Neuronal stem cell (in vitro differentiated cells): ENCODE data around the gene RPS26.

Experiments
- DNase-seq: peaks from one replicate; pipeline ENCODE4 v3.0.0-alpha.2; 2013; ENCODE audit warnings: low spot score
- H2AFZ ChIP-seq: one replicate; pipeline ENCODE4 v1.6.1; 2013; ENCODE audit warnings: mild to moderate bottlenecking, low read length, inconsistent platforms
- H2AK5ac ChIP-seq: 2 replicates; pipeline ENCODE4 v1.6.1; 2013; ENCODE audit warnings: low read depth, mild to moderate bottlenecking, inconsistent platforms, low read length, moderate library complexity, mixed read lengths
- H2BK120ac ChIP-seq: 2 replicates; pipeline ENCODE4 v1.6.1; 2013; ENCODE audit warnings: low read depth, mild to moderate bottlenecking, inconsistent platforms, low read length, moderate library complexity, mixed read lengths
- H2BK12ac ChIP-seq: one replicate; pipeline ENCODE4 v1.6.1; 2013; ENCODE audit warnings: low read length, inconsistent platforms
- H2BK15ac ChIP-seq: 2 replicates; pipeline ENCODE4 v1.6.1; 2013; ENCODE audit warnings: mild to moderate bottlenecking, low read length, inconsistent platforms, mixed read lengths
- H2BK5ac ChIP-seq: one replicate; pipeline ENCODE4 v1.6.1; 2013; ENCODE audit warnings: inconsistent platforms, mild to moderate bottlenecking, low read length, moderate library complexity
- H3K14ac ChIP-seq: one replicate; pipeline ENCODE4 v1.6.1; 2013; ENCODE audit warnings: low read length, inconsistent platforms
- H3K18ac ChIP-seq: 2 replicates; pipeline ENCODE4 v1.6.1; 2013; ENCODE audit warnings: low read length, inconsistent platforms
- H3K23ac ChIP-seq: 2 replicates; pipeline ENCODE4 v1.6.1; 2013; ENCODE audit warnings: low read depth, mild to moderate bottlenecking, mixed read lengths, low read length, inconsistent platforms; ENCODE audit not compliant: poor library complexity
- H3K27ac ChIP-seq: replicated peaks from 3 replicates; pipeline ENCODE4 v1.5.1; 2013; ENCODE audit warnings: low read length, inconsistent platforms
- H3K27me3 ChIP-seq, 3 experiments: 2 replicates each; pipeline ENCODE4 v1.6.1; 2013; ENCODE audit warnings: low read length in 3 of 3, mild to moderate bottlenecking in 2 of 3, inconsistent platforms in 1 of 3, low read depth in 1 of 3, mixed read lengths in 1 of 3, moderate library complexity in 1 of 3; ENCODE audit not compliant: control insufficient read depth in 3 of 3, insufficient read depth in 3 of 3
- H3K36me3 ChIP-seq, 2 donors: replicated peaks in 1 of 2; 2 replicates each; pipeline ENCODE4 v1.6.1; 2013; ENCODE audit warnings: low read length in 2 of 2; ENCODE audit not compliant: control insufficient read depth in 2 of 2, insufficient read depth in 2 of 2
- H3K4ac ChIP-seq: 2 replicates; pipeline ENCODE4 v1.6.1; 2013; ENCODE audit warnings: inconsistent platforms, mild to moderate bottlenecking, low read length, moderate library complexity
- H3K4me1 ChIP-seq, 2 donors: 1 replicate in 1 of 2; 2 replicates in 1 of 2; pipeline ENCODE4 v1.6.1; 2013; ENCODE audit warnings: low read length in 2 of 2, low read depth in 1 of 2; ENCODE audit not compliant: control insufficient read depth in 2 of 2, insufficient read depth in 1 of 2
- H3K4me2 ChIP-seq: one replicate; pipeline ENCODE4 v1.6.1; 2013; ENCODE audit warnings: mild to moderate bottlenecking, low read length, inconsistent platforms; ENCODE audit not compliant: insufficient read depth, poor library complexity, severe bottlenecking
- H3K4me3 ChIP-seq, 2 donors: 2 replicates each; pipeline ENCODE4 v1.5.1; 2013; ENCODE audit warnings: low read length in 2 of 2, mild to moderate bottlenecking in 2 of 2, inconsistent platforms in 1 of 2, moderate library complexity in 1 of 2
- H3K79me1 ChIP-seq: one replicate; pipeline ENCODE4 v1.6.1; 2013; ENCODE audit warnings: low read depth, mild to moderate bottlenecking, inconsistent platforms, low read length, moderate library complexity
- H3K9ac ChIP-seq: one replicate; pipeline ENCODE4 v1.6.1; 2013; ENCODE audit warnings: mild to moderate bottlenecking, low read depth, low read length, inconsistent platforms; ENCODE audit not compliant: poor library complexity
- H3K9me3 ChIP-seq, 2 donors: replicated peaks in 1 of 2; 2 replicates each; pipeline versions ENCODE3 to v1.6.1; 2013; ENCODE audit warnings: low read length in 2 of 2, mild to moderate bottlenecking in 2 of 2, inconsistent platforms in 1 of 2, low read depth in 1 of 2, mixed read lengths in 1 of 2, moderate library complexity in 1 of 2; ENCODE audit not compliant: control insufficient read depth in 2 of 2, insufficient read depth in 1 of 2
- H4K8ac ChIP-seq: one replicate; pipeline ENCODE4 v1.6.1; 2013; ENCODE audit warnings: low read depth, mild to moderate bottlenecking, inconsistent platforms, low read length, moderate library complexity
- H4K91ac ChIP-seq: one replicate; pipeline ENCODE4 v1.6.1; 2013; ENCODE audit warnings: low read length, low read depth, mild to moderate bottlenecking, inconsistent platforms; ENCODE audit not compliant: poor library complexity
- WGBS, 2 donors: extraction: QIAGEN DNeasy Blood & Tissue Kit; methylation state at CpG; one replicate each; pipeline ENCODE4 v1.1.7; 2013; ENCODE audit warnings: missing lambda C conversion rate in 2 of 2, mixed read lengths in 1 of 2; ENCODE audit not compliant: insufficient read length in 2 of 2, insufficient replicate concordance in 1 of 2; ENCODE audit errors: extremely low coverage in 2 of 2; 5-methylcytosine and 5-hydroxymethylcytosine counted together

The RPS26 gene

DNA sequence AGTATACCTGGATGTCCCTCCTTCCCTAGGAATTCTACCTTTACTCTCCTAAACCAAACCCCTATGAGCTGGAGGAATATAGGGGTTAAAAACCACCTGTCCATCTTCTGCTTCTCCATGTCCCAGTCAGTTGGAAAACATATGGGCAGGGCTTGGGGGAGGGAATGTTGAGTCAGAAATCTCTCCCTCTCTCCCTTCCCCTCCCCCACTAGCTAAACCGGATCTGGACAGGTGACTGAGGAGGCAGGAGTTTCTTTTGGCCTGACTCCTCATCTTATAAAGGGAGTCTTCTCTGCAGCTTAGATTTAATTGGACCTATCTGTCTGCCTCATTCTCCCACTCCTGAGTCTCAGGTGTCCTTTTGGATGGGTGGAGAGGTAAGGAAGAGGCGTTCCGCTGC, 44.4 kb downstream of the RPS26 start:
- Histone ChIP-seq H3K4ac (no peak overlapping the region), H3K27me3 (peaks cover 0 to 34% (median 2%) of the 10 kb centered on the region in 3 experiments), H3K9me3 (no peaks in the 10 kb centered on the region), H2BK12ac (no peak overlapping the region), H3K14ac (no peak overlapping the region), H3K36me3 (no peaks in the 10 kb centered on the region), H3K9ac (no peak overlapping the region), H3K23ac (no peak overlapping the region), H2BK120ac (no peak overlapping the region), H3K4me3 (no peak overlapping the region), H3K4me1 (peaks cover 4 to 5% of the 10 kb centered on the region in 2 donors), H4K8ac (no peak overlapping the region), H2BK5ac (no peak overlapping the region), H3K4me2 (no peak overlapping the region), H3K79me1 (no peaks in the 10 kb centered on the region), H2BK15ac (no peak overlapping the region), H3K27ac (no peak overlapping the region), H2AFZ (no peak overlapping the region), H4K91ac (no peak overlapping the region), H3K18ac (no peak overlapping the region), H2AK5ac (no peak overlapping the region)
- no CpG with 5 or more reads among the region's 3 CpGs for WGBS, 2 donors
- no peak for DNase-seq

- no CpG with 5 or more reads among the region's 6 CpGs for WGBS, 2 donors
- Histone ChIP-seq H2BK15ac (no peak overlapping the region), H3K4ac (no peak overlapping the region), H3K9ac (no peak overlapping the region), H3K9me3 (no peaks in the 10 kb centered on the region), H3K4me3 (no peak overlapping the region), H3K79me1 (no peaks in the 10 kb centered on the region), H2BK120ac (no peak overlapping the region), H3K4me1 (peaks cover 0 to 2% of the 10 kb centered on the region in 2 donors), H2BK12ac (no peak overlapping the region), H3K27me3 (peaks cover 0 to 29% (median 0%) of the 10 kb centered on the region in 3 experiments), H3K18ac (no peak overlapping the region), H3K4me2 (no peak overlapping the region), H4K91ac (no peak overlapping the region), H3K27ac (no peak overlapping the region), H3K23ac (no peak overlapping the region), H3K14ac (no peak overlapping the region), H3K36me3 (no peaks in the 10 kb centered on the region), H4K8ac (no peak overlapping the region), H2AFZ (no peak overlapping the region), H2AK5ac (no peak overlapping the region), H2BK5ac (no peak overlapping the region)
- DNase-seq = no peak
Observed at GRCh38 chr12:56086608-56087007, 44.9 kb downstream of the RPS26 start.

- no CpG with 5 or more reads among the region's 6 CpGs for WGBS, 2 donors
- no peak overlapping the region for H4K91ac ChIP-seq
- H3K9ac ChIP-seq = no peak overlapping the region
- H2AFZ ChIP-seq = no peak overlapping the region
- H4K8ac ChIP-seq = no peak overlapping the region
- H3K36me3 ChIP-seq = no peaks in the 10 kb centered on the region
- H3K27ac ChIP-seq = no peak overlapping the region
- no peaks in the 10 kb centered on the region for H3K4me1 ChIP-seq
- no peak overlapping the region for H3K4me3 ChIP-seq
- H2BK15ac ChIP-seq = no peak overlapping the region
- H3K9me3 ChIP-seq = no peaks in the 10 kb centered on the region
- H3K27me3 ChIP-seq = peaks cover 0 to 23% (median 0%) of the 10 kb centered on the region in 3 experiments
- no peaks in the 10 kb centered on the region for H3K79me1 ChIP-seq
- H2BK120ac ChIP-seq = no peak overlapping the region
- no peak overlapping the region for H3K23ac ChIP-seq
- no peak overlapping the region for H3K4ac ChIP-seq
- no peak overlapping the region for H3K14ac ChIP-seq
- H3K18ac ChIP-seq = no peak overlapping the region
- H2AK5ac ChIP-seq = no peak overlapping the region
- no peak overlapping the region for H3K4me2 ChIP-seq
- H2BK5ac ChIP-seq = no peak overlapping the region
- no peak for DNase-seq
- no peak overlapping the region for H2BK12ac ChIP-seq
Observed at GRCh38 chr12:56087220-56087619, 45.5 kb downstream of the RPS26 start.
